Stimulated activated CD4-positive, alpha-beta T cell treated with anti-CD3 and anti-CD28 coated beads, Interleukin-12 subunit alpha, Interleukin-12 subunit beta, amount 100 ng/mL, for 4 hours (primary cell): ENCODE results near the gene C4orf36.

ENCODE experiments used
- DNase-seq: peaks from one replicate; pipeline ENCODE4 v3.0.0-alpha.2; 2020

C4orf36 gene, protein sequence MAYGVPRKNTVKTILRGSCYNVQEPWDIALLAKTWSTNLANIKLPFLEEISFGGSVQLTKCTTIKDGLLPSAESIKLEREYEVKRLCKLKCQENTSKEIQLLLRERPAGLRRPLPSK

GRCh38 chr4:86891762-86892635 is at the start of gene C4orf36:
Gene C4orf36, minus strand, starts transcription at chr4:86892422. Its CDS starts 902 bp downstream, at chr4:86891520.
- DNase-seq, result peak; percentile 32

- no peak for DNase-seq
Observed at GRCh38 chr4:86940920-86941460, 48.8 kb upstream of the C4orf36 start.

GRCh38 chr4:86939729-86940575 is 47.7 kb upstream of the C4orf36 start:
- no peak for DNase-seq

GRCh38 chr4:86938771-86939520 is 46.7 kb upstream of the C4orf36 start:
- no peak for DNase-seq

- peak; percentile 57 for DNase-seq
Observed at GRCh38 chr4:86935853-86936733, 43.9 kb upstream of the C4orf36 start.

DNA sequence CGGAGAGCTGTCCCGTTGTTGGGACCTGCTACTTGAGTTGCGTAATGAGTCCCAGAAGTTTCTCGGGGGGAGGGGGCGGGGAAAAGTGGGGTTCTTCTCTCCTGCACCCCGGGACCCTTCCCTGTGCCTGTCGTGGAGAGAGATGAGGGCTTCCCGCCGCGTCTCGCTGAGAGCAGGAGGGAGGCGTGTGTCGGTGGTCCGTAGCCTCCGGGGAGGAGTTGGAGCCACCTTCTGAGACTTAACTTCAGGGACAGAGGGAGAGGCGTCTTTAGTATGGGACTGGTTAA is 43.3 kb upstream of the C4orf36 start:
- peak; percentile 28 for DNase-seq

GRCh38 chr4:86934771-86935565 is 42.7 kb upstream of the C4orf36 start, which contains the start of gene AFF1:
Gene AFF1, plus strand, starts transcription at chr4:86935011. Its CDS starts 13,523 bp downstream, at chr4:86948534.
- peak; percentile 79 for DNase-seq

GRCh38 chr4:86934147-86934770 is 42.0 kb upstream of the C4orf36 start:
- DNase-seq, result no peak

DNA sequence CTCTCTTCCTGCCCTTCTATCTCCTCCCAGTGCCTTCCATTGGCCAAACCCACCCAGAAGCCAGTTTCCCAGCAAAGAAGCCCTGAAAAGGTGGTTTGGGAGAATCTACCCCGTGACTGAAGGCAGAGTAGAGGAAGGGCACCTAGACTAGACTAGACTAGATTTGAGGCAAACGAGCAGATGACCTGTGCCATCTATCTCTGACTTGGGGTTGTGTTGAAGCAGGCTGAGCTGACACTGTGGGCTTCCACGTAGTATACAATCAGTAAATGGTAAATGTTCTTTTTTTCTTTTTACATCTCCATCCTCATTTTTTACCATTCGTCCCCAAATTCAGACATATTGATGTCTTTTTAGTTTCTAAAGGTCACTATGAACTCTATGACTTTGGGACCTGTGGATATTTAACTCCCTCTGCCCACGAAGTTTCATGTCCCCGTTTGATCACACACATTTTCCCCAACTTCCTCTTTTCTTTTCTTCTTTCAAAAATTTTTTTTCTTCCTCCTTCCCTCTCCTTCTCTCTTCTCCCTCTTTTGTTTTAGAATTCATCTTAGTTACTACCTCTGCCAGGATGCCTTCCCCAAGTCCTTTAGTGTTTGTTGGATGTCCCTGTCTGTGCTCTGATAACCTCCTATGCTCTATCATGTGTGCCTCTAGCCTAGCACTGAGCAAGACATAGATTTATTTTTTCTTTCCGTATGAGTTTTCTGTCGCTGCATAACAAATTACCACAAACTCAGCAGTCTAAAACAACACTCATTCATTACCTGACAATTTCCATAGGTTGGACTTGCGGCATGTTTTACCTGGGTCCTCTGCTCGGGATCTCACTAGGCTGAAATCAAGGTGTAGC is 36.4 kb upstream of the C4orf36 start:
- DNase-seq, result no peak

DNA sequence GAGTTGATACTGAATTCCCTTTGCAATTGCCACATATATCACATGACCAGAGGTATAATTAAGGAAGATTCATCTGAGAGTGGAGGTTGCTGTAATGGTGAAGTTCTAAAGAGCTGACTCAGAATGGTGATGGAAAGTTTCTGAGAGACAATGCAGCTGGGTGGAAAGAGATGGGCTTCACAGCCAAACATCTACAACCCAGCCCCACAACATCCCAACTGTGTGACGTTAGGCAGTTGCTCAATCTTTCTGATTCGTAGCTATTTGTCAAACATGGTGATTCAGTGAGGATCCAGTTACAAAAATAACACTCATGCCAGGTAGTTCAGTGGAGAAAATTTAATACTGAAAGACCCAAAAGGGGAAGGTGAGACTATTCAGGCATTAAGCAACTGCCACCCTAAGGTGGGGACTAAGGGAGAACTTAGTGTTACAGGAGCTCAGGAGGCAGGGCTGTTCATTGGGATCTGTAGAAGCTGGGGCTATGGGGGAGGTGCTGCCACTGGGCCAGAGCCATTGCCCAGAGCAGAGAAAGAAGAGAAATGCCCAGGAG is 35.7 kb upstream of the C4orf36 start:
- DNase-seq, result no peak

GRCh38 chr4:86926435-86927086 is 34.3 kb upstream of the C4orf36 start:
- no peak for DNase-seq

DNA sequence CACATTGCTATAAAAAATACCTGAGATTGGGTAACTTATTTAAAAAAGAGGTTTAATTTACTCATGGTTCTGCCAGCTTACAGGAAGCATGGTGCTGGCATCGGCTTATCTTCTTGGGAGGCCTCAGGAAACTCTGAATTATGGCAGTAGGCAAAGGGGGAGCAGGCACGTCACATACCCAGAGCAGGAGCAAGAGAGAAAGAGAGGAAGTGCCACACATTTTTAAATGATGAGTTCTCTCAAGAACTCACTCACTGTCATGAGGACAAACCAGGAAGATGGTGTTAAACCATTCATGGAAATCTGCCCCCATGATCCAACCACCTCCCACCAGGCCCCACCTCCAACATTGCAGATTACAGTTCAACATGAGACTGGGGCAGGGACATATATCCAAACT is 32.6 kb upstream of the C4orf36 start:
- DNase-seq, result no peak

DNA sequence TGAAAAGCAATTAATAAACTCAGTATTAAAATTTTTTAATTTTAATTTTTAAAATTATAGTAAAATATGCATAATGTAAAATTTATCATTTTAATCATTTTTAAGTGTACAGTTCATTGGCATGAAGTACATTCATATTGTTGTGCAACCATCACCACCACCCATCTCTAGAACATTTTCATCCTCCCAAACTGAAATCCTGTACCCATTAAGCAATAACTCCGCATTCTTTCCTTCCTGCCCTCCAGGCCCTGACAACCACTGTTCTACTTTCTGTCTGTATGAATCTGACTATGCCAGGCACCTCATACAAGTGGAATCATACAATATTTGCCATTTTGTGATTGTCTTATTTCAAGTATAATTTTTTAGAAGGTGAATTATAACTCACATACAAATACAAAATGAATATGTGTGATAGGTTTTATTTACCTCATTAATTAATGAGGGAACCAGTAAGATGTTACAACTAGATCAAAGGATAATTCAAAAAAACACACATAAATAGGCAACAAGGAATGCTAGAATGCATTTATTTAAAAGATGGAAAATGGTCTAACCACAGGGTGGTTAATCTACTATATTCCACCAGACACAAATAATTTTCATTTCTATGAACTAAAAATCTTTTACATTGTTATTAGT is 29.5 kb upstream of the C4orf36 start:
- DNase-seq, result no peak

DNA sequence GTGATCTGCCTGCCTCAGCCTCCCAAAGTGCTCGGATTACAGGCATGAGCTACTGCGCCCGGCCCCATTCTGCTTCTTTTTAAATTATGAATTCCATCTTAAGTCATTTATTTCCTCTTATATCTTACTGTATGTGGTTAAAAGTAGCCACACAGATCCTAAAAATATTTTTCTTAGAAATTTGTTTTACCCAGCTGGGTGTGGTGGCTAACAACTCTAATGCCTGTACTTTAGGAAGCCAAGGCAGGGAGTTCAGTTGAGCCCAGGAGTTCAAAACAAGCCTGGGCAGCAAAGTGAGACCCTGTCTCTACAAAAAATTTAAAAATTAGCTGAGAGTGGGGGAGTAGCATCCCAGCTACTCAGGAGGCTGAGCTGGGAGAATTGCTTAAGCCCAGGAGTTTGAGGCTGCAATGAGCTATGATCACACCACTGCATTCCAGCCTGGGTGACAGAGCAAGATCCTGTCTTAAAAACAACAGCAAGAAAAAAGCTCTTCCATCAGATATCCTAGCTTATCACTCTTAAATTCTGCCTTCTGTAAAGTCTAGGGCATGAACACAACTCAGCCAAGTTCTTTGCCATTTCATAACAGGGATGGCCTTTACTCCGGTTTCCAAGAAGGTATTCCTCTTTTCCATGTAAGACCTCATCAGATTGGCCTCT is 27.5 kb upstream of the C4orf36 start:
- DNase-seq, result no peak

- no peak for DNase-seq
Observed at GRCh38 chr4:86918539-86919072, 26.4 kb upstream of the C4orf36 start.

DNA sequence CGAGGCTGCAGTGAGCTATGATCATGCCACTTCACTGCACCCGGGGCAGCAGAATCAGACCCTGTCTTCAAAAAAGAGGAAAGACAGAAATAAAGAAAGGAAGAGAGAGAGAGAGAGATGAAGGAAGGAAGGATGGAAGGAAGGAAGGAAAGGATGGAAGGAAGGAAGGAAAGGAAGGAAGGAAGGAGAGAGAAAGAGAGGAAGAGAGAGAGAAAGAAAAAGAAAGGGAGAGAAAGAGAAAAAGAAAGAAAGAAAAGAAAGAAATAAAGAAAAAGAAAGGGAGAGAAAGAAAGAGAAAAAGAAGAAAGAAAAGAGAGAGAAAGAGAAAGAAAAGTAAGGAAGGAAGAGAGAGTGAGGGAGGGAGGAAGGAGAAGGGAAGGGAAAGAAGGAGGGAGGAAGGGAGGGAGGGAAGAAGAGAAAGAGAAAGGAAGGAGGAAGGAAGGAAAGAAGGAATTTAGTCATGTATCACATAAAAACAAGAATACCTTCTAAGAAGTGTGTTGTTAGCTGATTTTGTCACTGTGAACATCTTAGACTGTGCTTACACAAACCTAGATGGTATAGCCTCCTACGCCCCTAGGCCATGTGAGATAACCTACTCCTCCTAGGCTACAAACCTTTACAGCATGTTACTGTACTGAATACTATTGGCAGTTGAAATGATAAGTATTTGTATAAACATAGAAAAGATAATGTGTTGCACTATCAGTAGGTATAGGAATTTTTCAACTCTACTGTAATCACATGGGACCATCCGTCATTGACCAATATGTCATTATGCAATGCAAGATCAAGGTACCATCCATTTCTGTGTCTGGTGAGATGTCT is 25.2 kb upstream of the C4orf36 start:
- DNase-seq, result no peak
